B cell (primary cell): ENCODE data around the gene CCDC141. TPM values are rescaled to one million over a fixed set of nuclear protein-coding genes. Genes with fewer than 3 reads are reported as not detected.

Experiments
- ATAC-seq: fragments of 200-7000 bp; cut with Tn5 transposase; one replicate; pipeline ENCODE4 v1.10.0; 2021; ENCODE audit warnings: low read depth, mild to moderate bottlenecking, moderate number of reproducible peaks, moderate library complexity
- CTCF ChIA-PET: fragments of 350-600 bp; sonication (Branson Sonifier 250); formaldehyde crosslinking; loops from one replicate; lab custom pipeline; 2021; ENCODE audit warnings: antibody characterized with exemption, inconsistent platforms; lab: Charles Lee
- POLR2A ChIA-PET: fragments of 350-600 bp; sonication (Branson Sonifier 250); formaldehyde crosslinking; loops from one replicate; lab custom pipeline; 2021; ENCODE audit warnings: antibody characterized with exemption; lab: Charles Lee
- DNase-seq: peaks from one replicate; pipeline ENCODE4 v3.0.0; 2013
- H2AFZ ChIP-seq: 2 replicates; pipeline ENCODE4 v1.6.1; 2012; ENCODE audit warnings: mild to moderate bottlenecking, low read depth, low read length; ENCODE audit not compliant: insufficient read depth, poor library complexity, severe bottlenecking
- H3K27ac ChIP-seq, 2 donors: 1 replicate in 1 of 2; 2 replicates in 1 of 2; pipeline ENCODE4 v1.5.1; 2012 to 2013; ENCODE audit warnings: low read length in 2 of 2, mild to moderate bottlenecking in 2 of 2, moderate library complexity in 1 of 2
- H3K27me3 ChIP-seq, 4 experiments: fragments of 200-600 bp in 1 of 4; sonication (generic) in 1 of 4; replicated peaks in 1 of 4; 1 replicate in 2 of 4; 2 replicates in 2 of 4; pipeline versions ENCODE4 v1.6.1 to v1.7.0; 2013 to 2016; ENCODE audit warnings: low read length in 3 of 4, mild to moderate bottlenecking in 2 of 4, mixed read lengths in 1 of 4, moderate library complexity in 1 of 4; ENCODE audit not compliant: insufficient read depth in 4 of 4, control insufficient read depth in 3 of 4; ENCODE audit errors: control extremely low read depth in 1 of 4
- H3K36me3 ChIP-seq, 2 experiments: replicated peaks in 1 of 2; 1 replicate in 1 of 2; 2 replicates in 1 of 2; pipeline versions ENCODE4 v1.6.1 to v1.7.1; 2013; ENCODE audit warnings: low read length in 1 of 2; ENCODE audit not compliant: insufficient read depth in 2 of 2, control insufficient read depth in 1 of 2; ENCODE audit errors: control extremely low read depth in 1 of 2, extremely low read depth in 1 of 2
- H3K4me1 ChIP-seq, 2 donors: fragments of 200-600 bp in 1 of 2; sonication (generic) in 1 of 2; 1 replicate in 1 of 2; 2 replicates in 1 of 2; pipeline versions ENCODE4 v1.5.1 to v1.6.1; 2013 to 2017; ENCODE audit warnings: low read length in 2 of 2; ENCODE audit not compliant: control insufficient read depth in 2 of 2, insufficient read depth in 2 of 2
- H3K4me2 ChIP-seq: replicated peaks from 2 replicates; pipeline ENCODE3; 2012; ENCODE audit warnings: mild to moderate bottlenecking, low read depth, low read length; ENCODE audit not compliant: poor library complexity, severe bottlenecking
- H3K4me3 ChIP-seq, 5 experiments: fragments of 200-600 bp in 1 of 5; sonication (generic) in 1 of 5; 1 replicate in 3 of 5; 2 replicates in 2 of 5; pipeline versions ENCODE4 v1.5.1 to v1.7.0; 2011 to 2016; ENCODE audit warnings: low read length in 4 of 5, mild to moderate bottlenecking in 4 of 5, low read depth in 2 of 5, control low read depth in 1 of 5, moderate library complexity in 1 of 5; ENCODE audit not compliant: insufficient read depth in 1 of 5; ENCODE audit errors: control extremely low read depth in 1 of 5, extremely low read depth in 1 of 5
- H3K79me2 ChIP-seq: fragments of 200-600 bp; sonication (generic); one replicate; pipeline ENCODE4 v1.6.0; 2016; ENCODE audit warnings: low read length; ENCODE audit not compliant: control insufficient read depth, insufficient read depth
- H3K9ac ChIP-seq: fragments of 200-600 bp; sonication (generic); 2 replicates; pipeline ENCODE4 v1.6.1; 2017; ENCODE audit warnings: mild to moderate bottlenecking, low read length, moderate library complexity
- H3K9me3 ChIP-seq, 3 donors: one replicate each; pipeline versions ENCODE4 v1.6.1 to v1.7.1; 2013; ENCODE audit warnings: low read length in 2 of 3; ENCODE audit not compliant: control insufficient read depth in 2 of 3, insufficient read depth in 1 of 3; ENCODE audit errors: control extremely low read depth in 1 of 3
- H4K20me1 ChIP-seq: 2 replicates; pipeline ENCODE4 v1.6.0; 2012; ENCODE audit warnings: mild to moderate bottlenecking, low read length; ENCODE audit not compliant: insufficient read depth, control insufficient read depth, poor library complexity, severe bottlenecking
- H3K27ac Mint-ChIP-seq: one replicate; pipeline ENCODE4 v1.8.0; 2021; ENCODE audit warnings: mixed read lengths
- H3K27me3 Mint-ChIP-seq: one replicate; pipeline ENCODE4 v1.8.0; 2021; ENCODE audit warnings: mixed read lengths
- H3K4me1 Mint-ChIP-seq: one replicate; pipeline ENCODE4 v1.8.0; 2021; ENCODE audit warnings: mixed read lengths
- H3K4me3 Mint-ChIP-seq: one replicate; pipeline ENCODE4 v1.8.0; 2021; ENCODE audit warnings: mixed read lengths
- H3K9me3 Mint-ChIP-seq: one replicate; pipeline ENCODE4 v1.8.0; 2022; ENCODE audit warnings: mixed read lengths; ENCODE audit not compliant: insufficient read depth
- CTCF ChIP-seq: fragments of 200-600 bp; IDR thresholded peaks from one replicate; pipeline ENCODE4 v1.8.0; 2022; ENCODE audit warnings: antibody characterized with exemption, mild to moderate bottlenecking
- EZH2 ChIP-seq: IDR thresholded peaks from 2 replicates; pipeline ENCODE4 v1.6.1; 2012; ENCODE audit warnings: borderline replicate concordance, low read depth, mild to moderate bottlenecking, moderate library complexity, low read length; ENCODE audit not compliant: insufficient read depth, poor library complexity, severe bottlenecking
- WGBS: methylation state at CpG from one replicate; pipeline ENCODE4 v1.1.5; 2013; ENCODE audit warnings: missing lambda C conversion rate; ENCODE audit not compliant: insufficient coverage; 5-methylcytosine and 5-hydroxymethylcytosine counted together
- intact Hi-C: fragments of 100-400 bp; cut with micrococcal nuclease; formaldehyde crosslinking; loops from one replicate; pipeline ENCODE4 v1.10.0; 2022
- polyA plus RNA-seq: library from polyadenylated mRNA; depleted of rRNA; stranded (reverse); fragments of >200 nt; gene quantifications from 2 replicates; pipeline ENCODE4 v1.2.3, GENCODE V29; 2012
- total RNA-seq, 2 donors: library from RNA; stranded (reverse); fragments of 120-200 nt in 1 of 2; gene quantifications; 1 replicate in 1 of 2; 2 replicates in 1 of 2; pipeline versions ENCODE4 v1.2.3 to v1.2.4, GENCODE V29; 2013 to 2022

CCDC141 gene
- total and polyA plus RNA-seq, 2 donors (not counting 1 experiment from before 2014, with no cell fraction given): 2.1 to 47.5 TPM

- H3K4me3 Mint-ChIP-seq: peak overlapping the region; percentile 80
- no peaks in the 10 kb centered on the region for H4K20me1 ChIP-seq
Observed at GRCh38 chr2:179044500-179044899, 5.4 kb downstream of the CCDC141 start.

GRCh38 chr2:179037807-179038206, 12.1 kb downstream of the CCDC141 start:
- no peak for TF ChIP-seq CTCF
- TF ChIP-seq EZH2: no peak
- no peaks in the 10 kb centered on the region for H3K36me3 ChIP-seq
- ATAC-seq (no peak), DNase-seq (no peak)
- Mint-ChIP-seq H3K4me1 (peaks cover 18% of the 10 kb centered on the region), H3K27ac (no peak overlapping the region), H3K27me3 (no peaks in the 10 kb centered on the region), H3K9me3 (no peaks in the 10 kb centered on the region), H3K4me3 (no peak overlapping the region)
- H3K4me1 ChIP-seq: no peaks in the 10 kb centered on the region
- peaks cover 14% of the 10 kb centered on the region for H3K79me2 ChIP-seq
- POLR2A ChIA-PET: no interaction called here
- H3K9ac ChIP-seq: no peak overlapping the region
- WGBS: no CpG with 5 or more reads among the region's 4 CpGs
- intact Hi-C loops: no loop called here
- no peak overlapping the region for H2AFZ ChIP-seq
- H3K27ac ChIP-seq: no peak overlapping the region
- CTCF ChIA-PET: no interaction called here
- H3K27me3 ChIP-seq: no peaks in the 10 kb centered on the region
- no peak overlapping the region for H3K4me3 ChIP-seq
- H4K20me1 ChIP-seq: no peaks in the 10 kb centered on the region
- no peak overlapping the region for H3K4me2 ChIP-seq
- H3K9me3 ChIP-seq: no peaks in the 10 kb centered on the region

More at GRCh38 chr2:179044500-179044899, 5.4 kb downstream of the CCDC141 start:
- Histone ChIP-seq H3K36me3 (peaks cover 0 to 3% of the 10 kb centered on the region in 2 experiments), H3K4me1 (peaks cover 37 to 44% of the 10 kb centered on the region in 2 donors), H3K9me3 (no peaks in the 10 kb centered on the region), H2AFZ (no peak overlapping the region), H3K4me3 (peak overlapping the region in 1 of 5 experiments; percentile 40), H3K79me2 (peaks cover 23% of the 10 kb centered on the region), H3K4me2 (peak overlapping the region; percentile 46), H3K27ac (peak overlapping the region; percentile 8 to 33), H3K27me3 (no peaks in the 10 kb centered on the region), H3K9ac (peak overlapping the region; percentile 10)
- H3K9me3 Mint-ChIP-seq: peaks cover 3% of the 10 kb centered on the region
- 100% methylated on average over 1 of the region's 3 CpGs for WGBS
- peak overlapping the region; percentile 57 for H3K27ac Mint-ChIP-seq
- H3K27me3 Mint-ChIP-seq: no peaks in the 10 kb centered on the region
- DNase-seq: peak; percentile 40
- intact Hi-C loops: loop anchor here (10.0 kb wide), 1 partner anchor 210 kb away; no protein-coding TSS in a partner anchor
- TF ChIP-seq EZH2 (no peak), CTCF (no peak)
- ChIA-PET CTCF (interaction anchor here (0.7 to 1.9 kb wide), 3 partner anchors 25 to 53 kb away, joined by 3 to 13 read pairs (median 7); no protein-coding TSS in a partner anchor), POLR2A (no interaction called here)
- H3K4me1 Mint-ChIP-seq: peaks cover 63% of the 10 kb centered on the region
- ATAC-seq: peak; percentile 12
